ENCODE data around the gene MATN1. TPM values are rescaled to one million over a fixed set of nuclear protein-coding genes. Genes with fewer than 3 reads are reported as not detected.

Gene MATN1
- total RNA-seq, 1 experiment from 2014 or later = 0.12 TPM

- TF ChIP-seq ATF3 (IDR thresholded peaks at IDR 0.05) = no peak
- no peak for TF ChIP-seq SRF (IDR thresholded peaks at IDR 0.05; ENCODE audit: low read depth)
- TF ChIP-seq REST (IDR thresholded peaks at IDR 0.05; ENCODE audit: low read depth) = no peak
- no peak for TF ChIP-seq RAD21 (IDR thresholded peaks at IDR 0.05; ENCODE audit: low read depth)
Observed at GRCh38 chr1:30726236-30726635, 2.9 kb upstream of the MATN1 start (continued).

- no peaks in the 10 kb centered on the region for H4K20me1 ChIP-seq (ENCODE audit: insufficient read depth)
- H3K9me3 ChIP-seq (ENCODE audit: control insufficient read depth in 1 of 2, insufficient read depth in 1 of 2, low read depth in 1 of 2, low read length in 2 of 2) = no peaks in the 10 kb centered on the region
- H3K4me2 ChIP-seq (ENCODE audit: low read length) = no peak overlapping the region
- no peak overlapping the region for H3K27ac ChIP-seq (ENCODE audit: low read depth, low read length)
- H3K9me2 ChIP-seq (ENCODE audit: insufficient read depth) = no peaks in the 10 kb centered on the region
- no peaks in the 10 kb centered on the region for H3K36me3 ChIP-seq (ENCODE audit: control insufficient read depth in 1 of 2, insufficient read depth in 2 of 2, low read length in 2 of 2)
- H3K4me1 ChIP-seq (ENCODE audit: control insufficient read depth in 1 of 2, insufficient read depth in 2 of 2, low read length in 2 of 2) = peaks cover 8 to 12% of the 10 kb centered on the region in 2 experiments; a peak in 3 of 4 replicates
- intact Hi-C loops (cut with micrococcal nuclease) = no loop called here
- ChIA-PET POLR2A (no interaction called here), CTCF (interaction anchor here (2.0 to 6.1 kb wide), 3 partner anchors 54 to 185 kb away, joined by 5 to 49 read pairs (median 9); no protein-coding TSS in a partner anchor), RAD21 (ENCODE audit: low non-redundant PET in 1 of 2, low total read pairs in 2 of 2, uncharacterized antibody in 2 of 2, unreplicated experiment in 2 of 2) (interaction anchor here in 1 of 2 experiments (1.1 kb wide), 1 partner anchor 185 kb away, joined by 3 read pairs; no protein-coding TSS in a partner anchor)
- no TSS peak for BruUV-seq (replicated peaks)
- ATAC-seq (no peak), DNase-seq (ENCODE audit: low read depth, low spot score) (no peak)
- no peak overlapping the region for H3K9ac ChIP-seq (ENCODE audit: low read length)
- no peak overlapping the region for H2AFZ ChIP-seq (ENCODE audit: low read depth, low read length, poor library complexity, severe bottlenecking)
- H3K4me3 ChIP-seq (replicated peaks in 1 of 2; ENCODE audit: low read depth in 1 of 2, low read length in 2 of 2) = no peak overlapping the region
- no peaks in the 10 kb centered on the region for H3K27me3 ChIP-seq (ENCODE audit: insufficient read depth, low read length)
- H3K79me2 ChIP-seq (ENCODE audit: insufficient read depth, low read length) = no peaks in the 10 kb centered on the region
- TF ChIP-seq ZNF274 (IDR thresholded peaks at IDR 0.05; ENCODE audit: low read depth, low read length) = no peak
- no peak for TF ChIP-seq JUND (IDR thresholded peaks at IDR 0.05)
- no peak for TF ChIP-seq EZH2 (IDR thresholded peaks at IDR 0.05)
- TF ChIP-seq SIN3A (IDR thresholded peaks at IDR 0.05; ENCODE audit: low read depth) = no peak
- no peak for TF ChIP-seq ATF3 (IDR thresholded peaks at IDR 0.05)
- TF ChIP-seq YY1 (IDR thresholded peaks at IDR 0.05; ENCODE audit: extremely low read depth, insufficient replicate concordance, low read depth, low read length) = no peak
- no peak for TF ChIP-seq POLR2AphosphoS5 (IDR thresholded peaks at IDR 0.05; ENCODE audit: low read depth, low read length)
- TF ChIP-seq ELF1 (IDR thresholded peaks at IDR 0.05; ENCODE audit: borderline replicate concordance, low read depth) = no peak
- no peak for TF ChIP-seq ZBTB33 (IDR thresholded peaks at IDR 0.05; ENCODE audit: extremely low read depth, insufficient replicate concordance, low read length)
- no peak for TF ChIP-seq TCF7L2 (IDR thresholded peaks at IDR 0.05; ENCODE audit: borderline replicate concordance, extremely low read depth, insufficient read depth, insufficient read length)
- TF ChIP-seq EGR1 (IDR thresholded peaks at IDR 0.05; ENCODE audit: low read depth) = no peak
- TF ChIP-seq ZFX (IDR thresholded peaks at IDR 0.05) = no peak
- TF ChIP-seq EZH2phosphoT487 (IDR thresholded peaks at IDR 0.05; ENCODE audit: borderline replicate concordance) = no peak
Observed at GRCh38 chr1:30725450-30726095, 2.2 kb upstream of the MATN1 start.
